Thyroid gland (tissue), 4 donors: ENCODE results near the gene MTLN. TPM values are rescaled to one million over a fixed set of nuclear protein-coding genes. Genes with fewer than 3 reads are reported as not detected.
"Not testable (repeated sequence)": the region's sequence is repeated elsewhere in the genome, so short reads cannot be mapped to it uniquely, and the experiment has no call there.

Experiments
- DNase-seq, 2 donors: peaks; one replicate each; pipeline ENCODE4 v3.0.0-alpha.2; 2019
- H3K27ac ChIP-seq, 3 donors: fragments of 200-600 bp; sonication (generic); 1 replicate in 2 of 3; 2 replicates in 1 of 3; pipeline ENCODE4 v1.5.1; 2016 to 2019; ENCODE audit warnings: mild to moderate bottlenecking in 1 of 3, moderate library complexity in 1 of 3
- H3K27me3 ChIP-seq: fragments of 200-600 bp; sonication (generic); one replicate; pipeline ENCODE4 v1.5.1; 2019
- H3K36me3 ChIP-seq, 2 donors: fragments of 200-600 bp; sonication (generic); one replicate each; pipeline ENCODE4 v1.5.1; 2016 to 2019
- H3K4me1 ChIP-seq, 2 donors: fragments of 200-600 bp; sonication (generic); one replicate each; pipeline ENCODE4 v1.5.1; 2017 to 2019
- H3K4me3 ChIP-seq, 3 donors: fragments of 200-600 bp; sonication (generic); replicated peaks in 1 of 3; 1 replicate in 2 of 3; 2 replicates in 1 of 3; pipeline ENCODE4 v1.5.1; 2016; ENCODE audit warnings: mild to moderate bottlenecking in 1 of 3
- H3K9me3 ChIP-seq: fragments of 200-600 bp; sonication (generic); one replicate; pipeline ENCODE4 v1.5.1; 2017
- CTCF ChIP-seq, 6 experiments: fragments of 200-600 bp in 3 of 6; fragments of 450-650 bp in 3 of 6; sonication (generic) in 3 of 6; IDR thresholded peaks; one replicate each; pipeline ENCODE4 v1.5.1; 2016 to 2019; ENCODE audit warnings: antibody characterized with exemption in 6 of 6, mild to moderate bottlenecking in 2 of 6, inconsistent platforms in 1 of 6, moderate library complexity in 1 of 6
- POLR2A ChIP-seq, 2 donors: fragments of 450-650 bp; IDR thresholded peaks; one replicate each; pipeline ENCODE4 v1.6.1; 2017; ENCODE audit warnings: antibody characterized with exemption in 2 of 2, mild to moderate bottlenecking in 2 of 2, moderate library complexity in 1 of 2
- WGBS, 2 donors: methylation state at CpG; one replicate each; pipeline ENCODE4 v1.1.5; 2017; 5-methylcytosine and 5-hydroxymethylcytosine counted together
- intact Hi-C: fragments of 100-400 bp; cut with DNase I; formaldehyde crosslinking; loops from one replicate; pipeline ENCODE4 v1.15.1; 2023
- total RNA-seq, 4 donors: library from RNA; depleted of rRNA; stranded (reverse); fragments of >200 nt; gene quantifications; one replicate each; pipeline ENCODE4 v1.2.3, GENCODE V29; 2016

Gene MTLN
- total RNA-seq, 4 donors from 2014 or later = 66.4 to 122 (median 94.8) TPM

- Histone ChIP-seq H3K27ac (peak within 1 kb of the TSS in 2 of 3 donors; percentile 4 to 42), H3K36me3 (no peaks in the 10 kb centered on the region), H3K9me3 (no peaks in the 10 kb centered on the region), H3K27me3 (no peaks in the 10 kb centered on the region), H3K4me1 (peaks cover 0 to 7% of the 10 kb centered on the region in 2 donors), H3K4me3 (peak within 1 kb of the TSS; percentile 16 to 50 (median 45))
- DNase-seq = peak; percentile 81
- TF ChIP-seq POLR2A (IDR thresholded peaks at IDR 0.05) (peak in 1 of 2 donors; percentile 60), CTCF (IDR thresholded peaks at IDR 0.05) (no peak)
- intact Hi-C loops = no loop called here
- 1 to 2% methylated on average over 25 to 28 of the region's 43 CpGs for WGBS, 2 donors
Measured at GRCh38 chr2:110204408-110205385, 7.7 kb downstream of the MTLN start, which contains the start of gene NPHP1. TSS of gene NPHP1 (minus strand) at chr2:110205013. CDS start at chr2:110204968, 45 bp downstream.

GRCh38 chr2:110198016-110198415, 14.3 kb downstream of the MTLN start:
- WGBS, 2 donors = 80 to 81% methylated on average over 3 of the region's 3 CpGs
- TF ChIP-seq POLR2A (IDR thresholded peaks at IDR 0.05) (no peak), CTCF (IDR thresholded peaks at IDR 0.05) (no peak)
- Histone ChIP-seq H3K4me1 (no peaks in the 10 kb centered on the region), H3K27me3 (no peaks in the 10 kb centered on the region), H3K27ac (no peak overlapping the region), H3K4me3 (no peak overlapping the region), H3K9me3 (no peaks in the 10 kb centered on the region), H3K36me3 (no peaks in the 10 kb centered on the region)
- intact Hi-C loops = no loop called here
- DNase-seq = no peak

DNA sequence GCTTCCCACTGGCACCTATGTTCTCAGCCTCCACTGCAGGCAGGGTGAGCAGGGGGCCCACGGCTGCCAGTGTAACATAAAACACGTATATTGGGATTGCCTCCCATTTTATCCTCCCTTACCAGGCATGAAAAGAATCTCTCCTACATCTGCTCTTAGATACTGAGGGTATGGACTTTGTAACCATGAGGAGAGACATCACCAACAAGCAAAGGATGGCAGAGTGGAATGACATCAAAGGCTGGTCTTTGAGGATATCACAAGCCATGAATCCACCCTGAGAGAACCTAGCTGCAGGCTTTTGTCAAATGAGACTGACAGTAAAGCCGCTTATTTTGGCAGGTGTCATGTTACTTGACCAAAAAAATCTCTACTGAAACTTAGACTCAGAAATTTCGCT, 14.9 kb downstream of the MTLN start:
- H3K9me3 ChIP-seq = no peaks in the 10 kb centered on the region
- 85 to 89% methylated on average over 4 of the region's 4 CpGs for WGBS, 2 donors
- H3K4me1 ChIP-seq = no peaks in the 10 kb centered on the region
- TF ChIP-seq POLR2A (IDR thresholded peaks at IDR 0.05) = no peak
- TF ChIP-seq CTCF (IDR thresholded peaks at IDR 0.05) = no peak
- H3K4me3 ChIP-seq = no peak overlapping the region
- H3K27me3 ChIP-seq = no peaks in the 10 kb centered on the region
- no peak overlapping the region for H3K27ac ChIP-seq
- no peak for DNase-seq
- no peaks in the 10 kb centered on the region for H3K36me3 ChIP-seq
- intact Hi-C loops = no loop called here

GRCh38 chr2:110190169-110190568, 22.2 kb downstream of the MTLN start:
- 96 to 99% methylated on average over 9 to 15 of the region's 23 CpGs for WGBS, 2 donors

DNA sequence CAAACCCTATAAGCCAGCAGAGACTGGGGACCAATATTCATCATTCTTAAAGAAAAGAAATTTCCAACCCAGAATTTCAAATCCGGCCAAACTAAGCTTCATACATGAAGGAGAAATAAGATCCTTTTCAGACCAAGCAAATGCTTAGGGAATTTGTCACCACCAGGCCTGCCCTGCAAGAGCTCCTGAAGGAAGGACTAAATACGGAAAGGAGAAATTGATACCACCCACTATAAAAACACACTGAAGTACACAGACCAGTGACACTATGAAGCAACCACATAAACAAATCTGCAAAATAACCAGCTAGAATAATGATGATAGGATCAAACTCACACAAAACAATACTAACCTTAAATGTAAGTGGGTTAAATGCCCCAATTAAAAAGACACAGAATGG, 29.9 kb downstream of the MTLN start:
- H3K27me3 ChIP-seq = no peaks in the 10 kb centered on the region
- no peaks in the 10 kb centered on the region for H3K4me1 ChIP-seq
- intact Hi-C loops = no loop called here
- DNase-seq = no peak
- TF ChIP-seq POLR2A (IDR thresholded peaks at IDR 0.05) (no peak), CTCF (IDR thresholded peaks at IDR 0.05) (no peak)
- no peak overlapping the region for H3K27ac ChIP-seq
- H3K36me3 ChIP-seq = no peaks in the 10 kb centered on the region
- WGBS, 2 donors = 94 to 97% methylated on average over 2 of the region's 2 CpGs
- no peak overlapping the region for H3K4me3 ChIP-seq
- no peaks in the 10 kb centered on the region for H3K9me3 ChIP-seq

More at GRCh38 chr2:110190169-110190568, 22.2 kb downstream of the MTLN start:
- H3K4me1 ChIP-seq, H3K4me3 ChIP-seq, H3K9me3 ChIP-seq, intact Hi-C loops, H3K27me3 ChIP-seq, H3K36me3 ChIP-seq, H3K27ac ChIP-seq, DNase-seq: not testable (repeated sequence)
